Stimulated activated CD8-positive, alpha-beta memory T cell treated with anti-CD3 and anti-CD28 coated beads, Interleukin-15, amount 100 ng/mL, for 24 hours (primary cell): ENCODE measurements around the gene TRAPPC11.

Experiments
- DNase-seq: peaks from one replicate; pipeline ENCODE4 v3.0.0-alpha.2; 2020; ENCODE audit warnings: low read depth

TRAPPC11 gene

GRCh38 chr4:183758061-183758757, 99.1 kb downstream of the TRAPPC11 start:
- DNase-seq, result no peak

DNA sequence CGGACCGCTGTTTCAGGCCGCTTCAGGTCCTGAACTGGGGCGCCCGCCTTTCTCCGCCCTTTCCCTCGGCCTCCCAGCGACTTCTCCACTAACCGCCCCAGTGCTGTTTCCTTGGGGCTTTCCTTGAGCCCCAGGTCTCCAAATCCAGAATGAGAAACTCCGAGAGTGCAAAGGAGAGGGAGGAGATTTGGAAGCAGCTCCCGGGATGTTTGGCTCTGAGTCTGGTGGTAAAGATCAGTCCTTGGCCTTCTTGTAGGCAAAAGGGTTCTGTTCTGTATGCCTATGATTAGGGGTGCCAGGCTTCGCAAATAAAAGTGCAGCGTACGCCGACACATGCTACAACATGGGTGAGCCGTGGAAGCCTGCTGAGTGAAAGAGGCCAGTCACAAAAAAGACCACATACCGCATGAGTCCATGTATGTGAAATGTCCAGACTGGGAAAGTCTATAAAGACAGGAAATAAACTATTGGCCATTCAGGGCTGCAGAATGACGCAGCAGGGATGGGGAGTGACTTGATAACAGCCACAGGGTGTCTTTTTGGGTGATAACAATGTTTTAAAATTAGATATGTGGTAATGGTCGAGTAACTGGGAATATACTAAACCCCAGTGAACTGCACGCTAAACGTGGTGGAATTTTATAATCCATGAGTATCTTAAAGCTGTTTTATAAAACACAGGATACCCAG, 99.8 kb downstream of the TRAPPC11 start:
- no peak for DNase-seq

DNA sequence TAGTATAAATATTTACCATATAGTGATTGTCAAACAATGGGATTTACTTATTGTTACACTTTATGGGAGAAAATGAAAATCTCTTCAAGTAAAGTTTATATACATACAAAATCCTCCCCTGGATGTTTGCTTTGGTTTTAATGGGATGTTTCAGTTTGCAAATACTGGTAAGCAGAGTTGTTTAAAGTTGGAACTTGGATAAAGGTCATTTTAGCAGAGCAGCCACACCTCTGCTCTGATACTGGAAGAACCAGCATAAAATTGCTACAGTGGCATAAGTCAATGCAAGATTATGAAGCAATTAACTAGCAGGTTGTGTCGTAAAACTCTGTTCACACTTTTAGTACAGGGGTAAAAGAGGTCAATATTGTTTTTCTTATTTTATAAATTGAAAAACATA, 101.2 kb downstream of the TRAPPC11 start:
- no peak for DNase-seq
